OCI-LY1 (cell line): ENCODE data around the gene CUBN.

ENCODE experiments used
- H2AFZ ChIP-seq: fragments of 200-600 bp; sonication (generic), shearing (Covaris generic); 2 replicates; pipeline ENCODE4 v1.6.0; 2014; ENCODE audit warnings: antibody characterized with exemption, mild to moderate bottlenecking, low read length
- H3F3A ChIP-seq: fragments of 200-600 bp; sonication (generic), shearing (Covaris generic); 2 replicates; pipeline ENCODE4 v1.6.0; 2014; ENCODE audit warnings: mild to moderate bottlenecking, antibody characterized with exemption, low read length, moderate library complexity; ENCODE audit not compliant: insufficient read depth
- H3K27ac ChIP-seq: fragments of 200-600 bp; sonication (generic); 2 replicates; pipeline ENCODE4 v1.5.1; 2014; ENCODE audit warnings: low read length, mixed run types, mild to moderate bottlenecking, low read depth; ENCODE audit not compliant: poor library complexity, severe bottlenecking
- H3K27me3 ChIP-seq: fragments of 200-600 bp; sonication (generic); 2 replicates; pipeline ENCODE4 v1.6.0; 2014; ENCODE audit warnings: antibody characterized with exemption, mild to moderate bottlenecking, low read length, moderate library complexity; ENCODE audit not compliant: insufficient read depth
- H3K36me3 ChIP-seq: fragments of 200-600 bp; sonication (generic); 2 replicates; pipeline ENCODE4 v1.6.1; 2014; ENCODE audit warnings: mild to moderate bottlenecking, antibody characterized with exemption, low read length, moderate library complexity, mixed read lengths; ENCODE audit not compliant: insufficient read depth
- H3K4me1 ChIP-seq: fragments of 200-600 bp; sonication (generic); 2 replicates; pipeline ENCODE4 v1.5.1; 2014; ENCODE audit warnings: mild to moderate bottlenecking, low read length, moderate library complexity; ENCODE audit not compliant: insufficient read depth, severe bottlenecking
- H3K4me2 ChIP-seq: fragments of 200-600 bp; sonication (generic), shearing (Covaris generic); 2 replicates; pipeline ENCODE4 v1.6.1; 2014; ENCODE audit warnings: low read length
- H3K4me3 ChIP-seq: fragments of 200-600 bp; sonication (generic); 2 replicates; pipeline ENCODE4 v1.5.1; 2014; ENCODE audit warnings: low read length, low read depth, mild to moderate bottlenecking, mixed read lengths; ENCODE audit not compliant: poor library complexity, severe bottlenecking
- H3K79me2 ChIP-seq: fragments of 200-600 bp; shearing (Covaris generic); 2 replicates; pipeline ENCODE4 v1.6.1; 2016; ENCODE audit warnings: mixed run types, low read length, mixed read lengths; ENCODE audit not compliant: insufficient read depth
- H3K9ac ChIP-seq: fragments of 200-600 bp; sonication (generic), shearing (Covaris generic); 2 replicates; pipeline ENCODE4 v1.6.1; 2014; ENCODE audit warnings: mild to moderate bottlenecking, low read length, mixed read lengths
- H3K9me2 ChIP-seq: fragments of 200-600 bp; sonication (generic), shearing (Covaris generic); 2 replicates; pipeline ENCODE4 v1.6.1; 2014; ENCODE audit warnings: low read depth, mild to moderate bottlenecking, low read length, mixed read lengths
- H3K9me3 ChIP-seq: fragments of 200-600 bp; shearing (Covaris generic); 2 replicates; pipeline ENCODE4 v1.6.1; 2014; ENCODE audit warnings: low read length, mixed read lengths
- H4K20me1 ChIP-seq: fragments of 200-600 bp; sonication (generic), shearing (Covaris generic); 2 replicates; pipeline ENCODE4 v1.6.0; 2016; ENCODE audit warnings: mild to moderate bottlenecking, low read length; ENCODE audit not compliant: insufficient read depth
- EZH2 ChIP-seq: fragments of 200-600 bp; sonication (generic), shearing (Covaris generic); IDR thresholded peaks from 2 replicates; pipeline ENCODE4 v1.8.0; 2017; ENCODE audit warnings: borderline replicate concordance, mixed run types, mild to moderate bottlenecking, antibody characterized with exemption, low read length, moderate library complexity, mixed read lengths
- TF ChIP-seq, protein P1 (sequence below): fragments of 200-600 bp; sonication (generic), shearing (Covaris generic); IDR thresholded peaks from 2 replicates; pipeline ENCODE4 v1.5.1; 2017; ENCODE audit warnings: mild to moderate bottlenecking, antibody characterized with exemption, low read length, moderate library complexity, mixed read lengths

Gene CUBN

DNA sequence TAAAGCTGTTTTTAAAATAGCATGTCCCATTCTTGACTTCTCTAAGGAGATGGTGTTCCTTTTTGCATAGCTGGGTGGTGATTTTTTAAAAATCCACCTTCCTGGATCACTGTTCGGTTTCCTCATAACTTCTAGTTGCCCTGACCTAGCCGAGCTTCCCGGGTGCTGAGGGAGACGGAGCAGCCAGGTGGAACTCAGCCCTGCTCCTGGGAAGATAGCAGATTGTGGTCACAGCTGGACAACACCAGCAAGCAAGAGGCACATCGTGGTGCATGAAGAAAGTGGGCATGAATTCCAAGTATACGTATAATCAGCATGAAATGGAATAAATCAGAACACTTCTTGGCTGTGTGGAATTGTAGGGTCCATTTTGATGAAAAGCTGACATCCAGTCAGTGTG is 238.9 kb downstream of the CUBN start:
- Histone ChIP-seq H3K9me3 (no peaks in the 10 kb centered on the region), H3F3A (no peaks in the 10 kb centered on the region), H3K9ac (no peak overlapping the region), H3K27ac (no peak overlapping the region), H3K79me2 (no peaks in the 10 kb centered on the region), H3K4me1 (no peaks in the 10 kb centered on the region), H3K36me3 (no peaks in the 10 kb centered on the region), H3K4me3 (no peak overlapping the region), H2AFZ (no peak overlapping the region), H3K9me2 (no peaks in the 10 kb centered on the region), H3K27me3 (0 out of 2 replicates have a peak, but pooled peaks cover 4% of the 10 kb centered on the region), H3K4me2 (no peak overlapping the region), H4K20me1 (no peaks in the 10 kb centered on the region)
- TF ChIP-seq EZH2 = no peak
- TF ChIP-seq, protein P1, sequence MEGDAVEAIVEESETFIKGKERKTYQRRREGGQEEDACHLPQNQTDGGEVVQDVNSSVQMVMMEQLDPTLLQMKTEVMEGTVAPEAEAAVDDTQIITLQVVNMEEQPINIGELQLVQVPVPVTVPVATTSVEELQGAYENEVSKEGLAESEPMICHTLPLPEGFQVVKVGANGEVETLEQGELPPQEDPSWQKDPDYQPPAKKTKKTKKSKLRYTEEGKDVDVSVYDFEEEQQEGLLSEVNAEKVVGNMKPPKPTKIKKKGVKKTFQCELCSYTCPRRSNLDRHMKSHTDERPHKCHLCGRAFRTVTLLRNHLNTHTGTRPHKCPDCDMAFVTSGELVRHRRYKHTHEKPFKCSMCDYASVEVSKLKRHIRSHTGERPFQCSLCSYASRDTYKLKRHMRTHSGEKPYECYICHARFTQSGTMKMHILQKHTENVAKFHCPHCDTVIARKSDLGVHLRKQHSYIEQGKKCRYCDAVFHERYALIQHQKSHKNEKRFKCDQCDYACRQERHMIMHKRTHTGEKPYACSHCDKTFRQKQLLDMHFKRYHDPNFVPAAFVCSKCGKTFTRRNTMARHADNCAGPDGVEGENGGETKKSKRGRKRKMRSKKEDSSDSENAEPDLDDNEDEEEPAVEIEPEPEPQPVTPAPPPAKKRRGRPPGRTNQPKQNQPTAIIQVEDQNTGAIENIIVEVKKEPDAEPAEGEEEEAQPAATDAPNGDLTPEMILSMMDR = no peak

DNA sequence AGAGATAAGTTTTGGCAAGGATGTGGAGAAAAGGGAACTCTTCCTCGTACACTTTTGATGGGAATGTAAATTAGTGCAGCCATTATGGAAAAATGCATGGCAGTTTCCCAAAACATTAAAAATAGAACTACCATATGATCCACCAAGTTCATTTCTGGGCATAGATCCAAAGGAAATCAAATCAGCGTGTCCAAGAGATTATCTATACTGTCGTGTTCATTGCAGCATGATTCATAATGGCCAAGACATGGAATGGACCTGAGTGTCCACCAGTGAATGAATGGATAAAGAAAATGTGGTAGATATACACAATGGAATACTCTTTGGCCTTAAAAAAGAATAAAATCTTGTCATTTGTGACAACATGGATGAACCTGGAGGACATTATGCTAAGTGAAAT is 242.0 kb downstream of the CUBN start:
- Histone ChIP-seq H3K27ac (no peak overlapping the region), H3F3A (no peaks in the 10 kb centered on the region), H3K9me3 (no peaks in the 10 kb centered on the region)

DNA sequence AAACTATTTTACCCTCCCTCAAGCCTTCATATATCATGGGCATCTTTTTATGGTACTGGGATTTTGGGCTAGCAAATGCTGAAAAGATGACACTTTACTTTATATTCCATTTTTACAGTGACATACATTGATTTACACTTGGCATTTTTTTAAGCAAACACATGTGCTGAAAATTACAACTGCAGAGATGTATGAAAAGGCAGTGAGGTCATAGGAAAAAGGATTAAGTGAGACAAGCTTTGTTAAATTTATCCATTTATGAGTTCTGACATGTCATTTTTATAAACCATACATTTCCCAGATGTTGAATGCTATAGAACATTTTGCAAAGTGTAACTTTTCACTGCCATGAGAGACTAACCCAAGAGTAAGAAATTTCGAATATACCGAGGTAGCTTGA is 243.6 kb downstream of the CUBN start:
- H3K9ac ChIP-seq = no peak overlapping the region
- no peaks in the 10 kb centered on the region for H3K4me1 ChIP-seq
- no peaks in the 10 kb centered on the region for H3K79me2 ChIP-seq
- H3K4me2 ChIP-seq = no peak overlapping the region
- no peaks in the 10 kb centered on the region for H3K9me2 ChIP-seq
- H3F3A ChIP-seq = no peaks in the 10 kb centered on the region
- no peaks in the 10 kb centered on the region for H3K36me3 ChIP-seq
- TF ChIP-seq, protein P1 = no peak
- no peak for TF ChIP-seq EZH2
- no peaks in the 10 kb centered on the region for H4K20me1 ChIP-seq
- H3K27me3 ChIP-seq = no peaks in the 10 kb centered on the region; the same call in 1 of the 2 replicates
- H2AFZ ChIP-seq = no peak overlapping the region
- H3K9me3 ChIP-seq = no peaks in the 10 kb centered on the region
- no peak overlapping the region for H3K27ac ChIP-seq
- no peak overlapping the region for H3K4me3 ChIP-seq

More for the DNA sequence above, 242.0 kb downstream of the CUBN start:
- no peak overlapping the region for H3K4me3 ChIP-seq
- TF ChIP-seq EZH2 = no peak
- TF ChIP-seq, protein P1 = no peak
- H2AFZ ChIP-seq = no peak overlapping the region
- no peaks in the 10 kb centered on the region for H3K4me1 ChIP-seq
- no peak overlapping the region for H3K4me2 ChIP-seq
- no peaks in the 10 kb centered on the region for H3K9me2 ChIP-seq
- H4K20me1 ChIP-seq = no peaks in the 10 kb centered on the region
- no peaks in the 10 kb centered on the region for H3K36me3 ChIP-seq
- no peaks in the 10 kb centered on the region for H3K79me2 ChIP-seq
- H3K9ac ChIP-seq = no peak overlapping the region
- 0 out of 2 replicates have a peak, but pooled peaks cover 4% of the 10 kb centered on the region for H3K27me3 ChIP-seq
